Tibial nerve (tissue), 3 donors: ENCODE results near the gene PTPRO.

Experiments
- POLR2A ChIP-seq, 2 donors: fragments of 450-650 bp; IDR thresholded peaks; one replicate each; pipeline ENCODE4 v1.6.1; 2017; ENCODE audit warnings: antibody characterized with exemption in 2 of 2, mild to moderate bottlenecking in 2 of 2, moderate library complexity in 2 of 2
- TF ChIP-seq, protein P1 (sequence below), 5 experiments: fragments of 200-600 bp in 3 of 5; fragments of 450-650 bp in 2 of 5; sonication (generic) in 3 of 5; IDR thresholded peaks; one replicate each; pipeline ENCODE4 v1.5.1; 2016 to 2019; ENCODE audit warnings: antibody characterized with exemption in 5 of 5, mild to moderate bottlenecking in 3 of 5, moderate library complexity in 2 of 5

DNA sequence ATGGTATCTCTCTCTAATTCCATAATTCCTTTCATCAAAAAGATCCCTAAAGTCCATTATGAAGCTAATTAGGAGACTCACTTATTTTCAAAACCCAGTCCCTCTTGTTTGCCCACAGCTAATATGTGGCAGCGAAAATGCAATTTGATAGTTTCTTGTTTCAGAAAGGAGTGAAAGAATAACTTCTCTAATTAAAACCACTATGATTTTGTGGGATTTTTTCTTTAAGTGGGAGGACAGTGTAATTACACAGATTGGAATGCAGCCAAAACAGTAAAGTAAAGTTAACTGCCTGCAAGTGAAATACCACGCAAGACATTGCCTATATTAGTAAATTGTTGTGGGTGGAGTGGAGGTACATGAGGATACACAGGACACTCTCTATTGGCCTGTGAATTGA lies 50.0 kb downstream of the PTPRO start:
- no peak for TF ChIP-seq POLR2A (IDR thresholded peaks at IDR 0.05)
- TF ChIP-seq, protein P1, sequence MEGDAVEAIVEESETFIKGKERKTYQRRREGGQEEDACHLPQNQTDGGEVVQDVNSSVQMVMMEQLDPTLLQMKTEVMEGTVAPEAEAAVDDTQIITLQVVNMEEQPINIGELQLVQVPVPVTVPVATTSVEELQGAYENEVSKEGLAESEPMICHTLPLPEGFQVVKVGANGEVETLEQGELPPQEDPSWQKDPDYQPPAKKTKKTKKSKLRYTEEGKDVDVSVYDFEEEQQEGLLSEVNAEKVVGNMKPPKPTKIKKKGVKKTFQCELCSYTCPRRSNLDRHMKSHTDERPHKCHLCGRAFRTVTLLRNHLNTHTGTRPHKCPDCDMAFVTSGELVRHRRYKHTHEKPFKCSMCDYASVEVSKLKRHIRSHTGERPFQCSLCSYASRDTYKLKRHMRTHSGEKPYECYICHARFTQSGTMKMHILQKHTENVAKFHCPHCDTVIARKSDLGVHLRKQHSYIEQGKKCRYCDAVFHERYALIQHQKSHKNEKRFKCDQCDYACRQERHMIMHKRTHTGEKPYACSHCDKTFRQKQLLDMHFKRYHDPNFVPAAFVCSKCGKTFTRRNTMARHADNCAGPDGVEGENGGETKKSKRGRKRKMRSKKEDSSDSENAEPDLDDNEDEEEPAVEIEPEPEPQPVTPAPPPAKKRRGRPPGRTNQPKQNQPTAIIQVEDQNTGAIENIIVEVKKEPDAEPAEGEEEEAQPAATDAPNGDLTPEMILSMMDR (IDR thresholded peaks at IDR 0.05): no peak
